HFFc6 (cell line): Measurements from ENCODE around the gene STT3A. TPM values are rescaled to one million over a fixed set of nuclear protein-coding genes. Genes with fewer than 3 reads are reported as not detected.

Experiments
- DNase-seq: peaks from one replicate; pipeline ENCODE4 v3.0.0-alpha.2; 2018
- H3K27ac Mint-ChIP-seq: 2 replicates; pipeline ENCODE4 v1.8.0; 2020; ENCODE audit warnings: mild to moderate bottlenecking, mixed read lengths
- H3K27me3 Mint-ChIP-seq: 2 replicates; pipeline ENCODE4 v1.8.0; 2021; ENCODE audit warnings: mild to moderate bottlenecking, moderate library complexity, mixed read lengths; ENCODE audit not compliant: insufficient read depth
- H3K36me3 Mint-ChIP-seq: 2 replicates; pipeline ENCODE4 v1.8.0; 2021; ENCODE audit warnings: low read depth, mixed read lengths
- H3K4me1 Mint-ChIP-seq: 2 replicates; pipeline ENCODE4 v1.8.0; 2020; ENCODE audit warnings: low read depth, mixed read lengths
- H3K4me3 Mint-ChIP-seq: 2 replicates; pipeline ENCODE4 v1.8.0; 2020; ENCODE audit warnings: mild to moderate bottlenecking, moderate library complexity, mixed read lengths
- H3K9me3 Mint-ChIP-seq: 2 replicates; pipeline ENCODE4 v1.8.0; 2020; ENCODE audit warnings: mild to moderate bottlenecking, mixed read lengths
- total RNA-seq, 6 experiments: library from RNA; stranded (reverse); fragmentation: NEBNext Ultra II Directional; extraction: Animal tissue kit (Norgen Biotek cat#: 25700); gene quantifications; 2 replicates in 1 of 6; 3 replicates in 5 of 6; pipeline ENCODE4 v1.2.3, GENCODE V29; 2021
- TF ChIP-seq, protein P1 (sequence below): fragments of 200-600 bp; sonication (generic); IDR thresholded peaks from 2 replicates; pipeline ENCODE4 v1.5.0; 2021; ENCODE audit warnings: antibody characterized with exemption, mild to moderate bottlenecking

Gene STT3A
- total RNA-seq, 6 experiments from 2014 or later = 265 to 280 (median 269) TPM

- peaks cover 39% of the 10 kb centered on the region for H3K36me3 Mint-ChIP-seq
- H3K27ac Mint-ChIP-seq = no peak overlapping the region
- H3K9me3 Mint-ChIP-seq = no peaks in the 10 kb centered on the region
These were observed 13.9 kb upstream of the STT3A start for GRCh38 chr11:125578783-125579182.

GRCh38 chr11:125579811-125580210 lies 12.8 kb upstream of the STT3A start:
- H3K4me3 Mint-ChIP-seq = no peak overlapping the region
- H3K4me1 Mint-ChIP-seq = no peaks in the 10 kb centered on the region
- H3K9me3 Mint-ChIP-seq = no peaks in the 10 kb centered on the region
- H3K36me3 Mint-ChIP-seq = peaks cover 41% of the 10 kb centered on the region
- peaks cover 1% of the 10 kb centered on the region; the same call in 1 of the 2 replicates for H3K27me3 Mint-ChIP-seq
- H3K27ac Mint-ChIP-seq = no peak overlapping the region
- no peak for DNase-seq
- TF ChIP-seq, protein P1, sequence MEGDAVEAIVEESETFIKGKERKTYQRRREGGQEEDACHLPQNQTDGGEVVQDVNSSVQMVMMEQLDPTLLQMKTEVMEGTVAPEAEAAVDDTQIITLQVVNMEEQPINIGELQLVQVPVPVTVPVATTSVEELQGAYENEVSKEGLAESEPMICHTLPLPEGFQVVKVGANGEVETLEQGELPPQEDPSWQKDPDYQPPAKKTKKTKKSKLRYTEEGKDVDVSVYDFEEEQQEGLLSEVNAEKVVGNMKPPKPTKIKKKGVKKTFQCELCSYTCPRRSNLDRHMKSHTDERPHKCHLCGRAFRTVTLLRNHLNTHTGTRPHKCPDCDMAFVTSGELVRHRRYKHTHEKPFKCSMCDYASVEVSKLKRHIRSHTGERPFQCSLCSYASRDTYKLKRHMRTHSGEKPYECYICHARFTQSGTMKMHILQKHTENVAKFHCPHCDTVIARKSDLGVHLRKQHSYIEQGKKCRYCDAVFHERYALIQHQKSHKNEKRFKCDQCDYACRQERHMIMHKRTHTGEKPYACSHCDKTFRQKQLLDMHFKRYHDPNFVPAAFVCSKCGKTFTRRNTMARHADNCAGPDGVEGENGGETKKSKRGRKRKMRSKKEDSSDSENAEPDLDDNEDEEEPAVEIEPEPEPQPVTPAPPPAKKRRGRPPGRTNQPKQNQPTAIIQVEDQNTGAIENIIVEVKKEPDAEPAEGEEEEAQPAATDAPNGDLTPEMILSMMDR = no peak

More at GRCh38 chr11:125578783-125579182, 13.9 kb upstream of the STT3A start:
- TF ChIP-seq, protein P1 = no peak
- no peaks in the 10 kb centered on the region for H3K4me1 Mint-ChIP-seq
- no peak overlapping the region for H3K4me3 Mint-ChIP-seq
- no peaks in the 10 kb centered on the region for H3K27me3 Mint-ChIP-seq
- no peak for DNase-seq

DNA sequence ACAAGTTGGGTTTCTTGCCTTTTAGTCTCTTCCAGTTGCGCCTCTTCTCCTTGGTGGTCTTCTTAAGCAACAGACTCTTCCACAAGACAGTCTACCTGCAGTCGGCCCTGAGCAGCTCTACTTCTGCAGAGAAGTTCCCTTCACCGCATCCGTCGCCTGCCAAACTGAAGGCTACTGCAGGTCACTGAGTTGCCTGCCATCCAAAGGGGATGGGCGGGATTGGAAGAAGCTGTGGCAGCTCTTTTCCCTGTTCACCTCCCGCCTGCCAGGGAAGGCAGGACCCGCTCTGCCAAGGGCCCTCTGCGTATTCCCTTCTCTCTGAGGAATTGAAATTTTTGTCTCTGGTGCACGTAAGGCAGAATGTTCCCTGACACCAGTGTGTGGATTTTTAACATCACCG lies 9.2 kb upstream of the STT3A start:
- Mint-ChIP-seq H3K27ac (no peak overlapping the region), H3K4me1 (peaks cover 11% of the 10 kb centered on the region), H3K27me3 (peaks cover 1% of the 10 kb centered on the region; the same call in 1 of the 2 replicates), H3K4me3 (no peak overlapping the region), H3K36me3 (peaks cover 26% of the 10 kb centered on the region), H3K9me3 (no peaks in the 10 kb centered on the region)
- TF ChIP-seq, protein P1 = no peak
- no peak for DNase-seq

- no peak for DNase-seq
- no peak overlapping the region for H3K4me3 Mint-ChIP-seq
- no peaks in the 10 kb centered on the region for H3K9me3 Mint-ChIP-seq
- peaks cover 19% of the 10 kb centered on the region for H3K4me1 Mint-ChIP-seq
- peaks cover 19% of the 10 kb centered on the region for H3K36me3 Mint-ChIP-seq
- H3K27ac Mint-ChIP-seq = no peak overlapping the region
- TF ChIP-seq, protein P1 = no peak
- peaks cover 1% of the 10 kb centered on the region; the same call in 1 of the 2 replicates for H3K27me3 Mint-ChIP-seq
These were observed 7.2 kb upstream of the STT3A start for GRCh38 chr11:125585487-125585886.

GRCh38 chr11:125586623-125587022 lies 6.0 kb upstream of the STT3A start:
- H3K36me3 Mint-ChIP-seq = peaks cover 19% of the 10 kb centered on the region
- peaks cover 25% of the 10 kb centered on the region for H3K4me1 Mint-ChIP-seq
- TF ChIP-seq, protein P1 = no peak
- no peak overlapping the region for H3K27ac Mint-ChIP-seq
- no peak for DNase-seq
- H3K9me3 Mint-ChIP-seq = no peaks in the 10 kb centered on the region
- peaks cover 1% of the 10 kb centered on the region; the same call in 1 of the 2 replicates for H3K27me3 Mint-ChIP-seq
- no peak overlapping the region for H3K4me3 Mint-ChIP-seq

GRCh38 chr11:125587480-125587879 lies 5.2 kb upstream of the STT3A start:
- peaks cover 1% of the 10 kb centered on the region; the same call in 1 of the 2 replicates for H3K27me3 Mint-ChIP-seq
- peaks cover 27% of the 10 kb centered on the region for H3K4me1 Mint-ChIP-seq
- no peak overlapping the region for H3K27ac Mint-ChIP-seq
- no peak for DNase-seq
- TF ChIP-seq, protein P1 = no peak
- H3K36me3 Mint-ChIP-seq = peaks cover 19% of the 10 kb centered on the region
- no peaks in the 10 kb centered on the region for H3K9me3 Mint-ChIP-seq
- no peak overlapping the region for H3K4me3 Mint-ChIP-seq
